Uterus (tissue), 4 donors: ENCODE data around the gene SEPTIN14. TPM values are rescaled to one million over a fixed set of nuclear protein-coding genes. Genes with fewer than 3 reads are reported as not detected.
"Not testable (repeated sequence)": the region's sequence is repeated elsewhere in the genome, so short reads cannot be mapped to it uniquely, and the experiment has no call there.

ENCODE experiments used
- DNase-seq, 2 donors: peaks; one replicate each; pipeline ENCODE4 v3.0.0-alpha.2; 2019 to 2020
- H3K27ac ChIP-seq, 2 donors: fragments of 200-600 bp; sonication (generic); 1 replicate in 1 of 2; 2 replicates in 1 of 2; pipeline ENCODE4 v1.5.1; 2016 to 2018
- H3K27me3 ChIP-seq, 2 donors: fragments of 200-600 bp; sonication (generic); one replicate each; pipeline ENCODE4 v1.5.1; 2018 to 2019; ENCODE audit warnings: control low read depth in 1 of 2
- H3K36me3 ChIP-seq, 2 donors: fragments of 200-600 bp; sonication (generic); one replicate each; pipeline ENCODE4 v1.5.1; 2019; ENCODE audit warnings: control low read depth in 1 of 2
- H3K4me1 ChIP-seq, 2 donors: fragments of 200-600 bp; sonication (generic); one replicate each; pipeline ENCODE4 v1.5.1; 2018 to 2019; ENCODE audit warnings: control low read depth in 1 of 2
- H3K4me3 ChIP-seq, 2 donors: fragments of 200-600 bp; sonication (generic); 1 replicate in 1 of 2; 2 replicates in 1 of 2; pipeline ENCODE4 v1.5.1; 2018 to 2019; ENCODE audit warnings: mild to moderate bottlenecking in 1 of 2
- H3K9me3 ChIP-seq, 2 donors: fragments of 200-600 bp; sonication (generic); one replicate each; pipeline ENCODE4 v1.5.1; 2019; ENCODE audit warnings: control low read depth in 1 of 2
- POLR2A ChIP-seq, 2 donors: fragments of 450-650 bp; IDR thresholded peaks; one replicate each; pipeline ENCODE4 v1.6.1; 2016; ENCODE audit warnings: antibody characterized with exemption in 2 of 2, mild to moderate bottlenecking in 1 of 2, moderate library complexity in 1 of 2
- intact Hi-C: fragments of 100-400 bp; cut with DNase I; formaldehyde crosslinking; loops from one replicate; pipeline ENCODE4 v1.15.1; 2023; ENCODE audit warnings: low total_unique reads
- total RNA-seq, 4 donors: library from RNA; depleted of rRNA in 3 of 4; stranded (reverse); fragments of >200 nt in 3 of 4; gene quantifications; one replicate each; pipeline versions ENCODE4 v1.1.0 to v1.2.4, GENCODE V29; 2014 to 2023
- TF ChIP-seq, protein P1 (sequence below), 4 experiments: fragments of 200-600 bp in 2 of 4; fragments of 450-650 bp in 2 of 4; sonication (generic) in 2 of 4; IDR thresholded peaks; one replicate each; pipeline ENCODE4 v1.5.1; 2016 to 2019; ENCODE audit warnings: antibody characterized with exemption in 4 of 4, mild to moderate bottlenecking in 2 of 4, moderate library complexity in 1 of 4
- donor health status: DM: yes; HTN: yes; CAD: no.

Gene SEPTIN14
- total RNA-seq, 4 donors from 2014 or later = not detected

DNA sequence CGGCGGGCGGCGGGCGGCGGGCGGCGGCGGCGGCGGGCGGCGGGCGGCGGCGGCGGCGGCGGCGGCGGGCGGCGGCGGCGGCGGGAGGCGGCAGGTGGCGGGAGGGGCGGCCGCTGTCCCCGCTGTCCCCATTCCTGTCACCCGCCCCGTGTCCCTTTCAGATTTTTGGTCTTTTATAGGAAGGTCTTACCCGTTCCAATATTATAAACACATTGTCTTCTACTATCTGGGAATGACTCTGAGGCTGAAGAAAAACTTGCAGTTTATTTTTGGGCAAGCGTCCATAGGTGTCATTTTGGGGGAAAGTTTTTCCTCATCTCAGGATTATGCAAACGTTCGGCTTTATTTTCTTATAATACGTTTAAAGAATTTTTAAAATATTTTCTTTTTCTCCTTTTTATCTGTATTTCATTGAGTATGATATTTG is 25.3 kb upstream of the SEPTIN14 start:
- TF ChIP-seq POLR2A (IDR thresholded peaks at IDR 0.05) = no peak
- TF ChIP-seq, protein P1, sequence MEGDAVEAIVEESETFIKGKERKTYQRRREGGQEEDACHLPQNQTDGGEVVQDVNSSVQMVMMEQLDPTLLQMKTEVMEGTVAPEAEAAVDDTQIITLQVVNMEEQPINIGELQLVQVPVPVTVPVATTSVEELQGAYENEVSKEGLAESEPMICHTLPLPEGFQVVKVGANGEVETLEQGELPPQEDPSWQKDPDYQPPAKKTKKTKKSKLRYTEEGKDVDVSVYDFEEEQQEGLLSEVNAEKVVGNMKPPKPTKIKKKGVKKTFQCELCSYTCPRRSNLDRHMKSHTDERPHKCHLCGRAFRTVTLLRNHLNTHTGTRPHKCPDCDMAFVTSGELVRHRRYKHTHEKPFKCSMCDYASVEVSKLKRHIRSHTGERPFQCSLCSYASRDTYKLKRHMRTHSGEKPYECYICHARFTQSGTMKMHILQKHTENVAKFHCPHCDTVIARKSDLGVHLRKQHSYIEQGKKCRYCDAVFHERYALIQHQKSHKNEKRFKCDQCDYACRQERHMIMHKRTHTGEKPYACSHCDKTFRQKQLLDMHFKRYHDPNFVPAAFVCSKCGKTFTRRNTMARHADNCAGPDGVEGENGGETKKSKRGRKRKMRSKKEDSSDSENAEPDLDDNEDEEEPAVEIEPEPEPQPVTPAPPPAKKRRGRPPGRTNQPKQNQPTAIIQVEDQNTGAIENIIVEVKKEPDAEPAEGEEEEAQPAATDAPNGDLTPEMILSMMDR (IDR thresholded peaks at IDR 0.05) = no peak
- peak overlapping the region; percentile 65 to 74 for H3K27ac ChIP-seq

DNA sequence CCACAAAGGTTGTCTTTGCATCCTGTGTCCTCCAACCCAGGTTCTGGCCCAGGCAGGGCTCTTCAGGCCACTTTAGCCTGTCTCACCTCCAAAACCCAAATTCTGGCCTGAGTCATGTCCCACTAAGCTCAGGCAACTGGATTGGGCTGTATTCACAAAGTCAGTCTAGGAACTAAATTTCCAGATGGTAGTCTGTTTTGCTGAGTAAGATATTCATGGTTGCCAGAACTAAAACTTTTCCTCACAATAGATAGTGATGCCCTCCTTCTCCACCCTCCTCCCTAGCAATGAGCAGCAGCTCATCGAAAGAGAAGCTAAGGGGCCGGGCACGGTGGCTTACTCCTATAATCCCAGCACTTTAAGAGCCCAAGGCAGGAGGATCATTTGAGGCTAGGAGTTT is 21.8 kb upstream of the SEPTIN14 start:
- no peak for TF ChIP-seq POLR2A (IDR thresholded peaks at IDR 0.05)
- Histone ChIP-seq H3K27me3 (no peaks in the 10 kb centered on the region), H3K4me3 (no peak overlapping the region), H3K9me3 (no peaks in the 10 kb centered on the region), H3K36me3 (no peaks in the 10 kb centered on the region), H3K27ac (no peak overlapping the region), H3K4me1 (no peaks in the 10 kb centered on the region)
- intact Hi-C loops = no loop called here
- no peak for DNase-seq

More for the DNA sequence above, 25.3 kb upstream of the SEPTIN14 start:
- Histone ChIP-seq H3K4me3 (peak overlapping the region; percentile 39 to 44), H3K9me3 (no peaks in the 10 kb centered on the region), H3K27me3 (no peaks in the 10 kb centered on the region), H3K36me3 (no peaks in the 10 kb centered on the region), H3K4me1 (no peaks in the 10 kb centered on the region)
- DNase-seq = no peak
- intact Hi-C loops = no loop called here

DNA sequence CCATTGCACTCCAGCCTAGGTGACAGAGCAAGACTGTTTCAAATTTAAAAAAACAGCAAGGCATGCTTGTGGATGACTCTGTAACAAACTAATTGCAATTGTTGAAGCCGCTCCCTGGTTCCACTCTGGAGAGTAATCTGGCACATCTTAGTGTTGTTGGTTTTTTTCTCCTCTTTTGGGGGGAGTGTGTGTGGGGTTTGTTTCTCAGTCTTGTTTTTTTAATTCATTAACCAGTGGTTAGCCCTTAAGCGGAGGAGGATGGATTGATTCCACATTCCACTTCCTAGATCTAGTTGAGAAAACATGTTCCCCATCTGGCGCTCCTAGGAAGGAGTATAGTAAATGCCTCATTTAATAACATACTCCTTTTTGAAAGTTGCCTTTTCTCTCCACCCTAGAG is 16.1 kb upstream of the SEPTIN14 start:
- no peaks in the 10 kb centered on the region for H3K4me1 ChIP-seq
- peak overlapping the region in 1 of 2 donors; percentile 8 for H3K27ac ChIP-seq

DNA sequence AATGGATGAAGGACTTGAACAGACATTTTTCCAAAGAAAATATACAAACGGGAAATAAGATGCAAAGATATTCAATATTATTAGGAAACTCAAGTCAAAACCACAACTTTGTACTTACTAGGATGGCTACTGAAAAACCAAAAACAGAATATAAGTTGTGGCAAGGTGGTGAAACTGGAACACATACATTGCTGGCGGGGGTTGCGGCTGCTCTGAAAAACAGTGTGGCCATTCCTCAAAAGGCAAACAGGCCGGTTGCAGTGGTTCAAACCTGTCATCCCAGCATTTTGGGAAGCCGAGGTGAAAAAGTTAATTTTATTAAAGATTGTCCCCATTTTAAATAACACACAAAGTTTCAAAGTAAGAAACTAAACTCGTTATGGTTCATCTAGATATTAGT is 14.8 kb upstream of the SEPTIN14 start:
- H3K9me3 ChIP-seq = no peaks in the 10 kb centered on the region

More for the DNA sequence above, 16.1 kb upstream of the SEPTIN14 start:
- TF ChIP-seq, protein P1 (IDR thresholded peaks at IDR 0.05) = no peak
- TF ChIP-seq POLR2A (IDR thresholded peaks at IDR 0.05) = no peak
- intact Hi-C loops = no loop called here
- DNase-seq = no peak
- Histone ChIP-seq H3K36me3 (no peaks in the 10 kb centered on the region), H3K9me3 (no peaks in the 10 kb centered on the region), H3K27me3 (no peaks in the 10 kb centered on the region), H3K4me3 (no peak overlapping the region)

DNA sequence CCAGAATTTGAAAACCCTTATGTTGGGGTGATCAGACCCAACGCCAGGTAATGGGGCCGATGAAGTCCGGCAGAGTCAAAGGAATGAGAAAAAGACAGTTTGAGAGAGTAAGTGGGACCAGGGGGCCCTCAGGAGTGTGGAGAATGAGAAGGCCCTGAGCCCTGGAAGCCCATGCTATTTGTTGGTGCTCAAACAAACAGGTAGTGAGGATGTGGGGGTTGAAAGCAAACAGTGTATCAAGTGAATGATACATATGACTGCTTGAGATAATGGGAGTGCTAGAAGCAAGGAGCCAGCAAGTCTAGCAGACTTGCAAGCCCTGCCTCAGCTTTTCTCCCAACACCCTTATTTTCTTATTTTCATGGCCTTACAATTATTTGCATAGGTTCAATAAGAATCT is 11.2 kb upstream of the SEPTIN14 start:
- Histone ChIP-seq H3K27ac (no peak overlapping the region), H3K4me3 (no peak overlapping the region), H3K9me3 (no peaks in the 10 kb centered on the region), H3K36me3 (no peaks in the 10 kb centered on the region), H3K27me3 (no peaks in the 10 kb centered on the region), H3K4me1 (no peaks in the 10 kb centered on the region)
- TF ChIP-seq, protein P1 (IDR thresholded peaks at IDR 0.05) = no peak
- TF ChIP-seq POLR2A (IDR thresholded peaks at IDR 0.05) = no peak
- intact Hi-C loops = no loop called here
- no peak for DNase-seq

More for the DNA sequence above, 14.8 kb upstream of the SEPTIN14 start:
- Histone ChIP-seq H3K27me3 (no peaks in the 10 kb centered on the region), H3K27ac (no peak overlapping the region), H3K4me3 (no peak overlapping the region), H3K4me1 (no peaks in the 10 kb centered on the region), H3K36me3 (no peaks in the 10 kb centered on the region)
- intact Hi-C loops = no loop called here
- DNase-seq = no peak
- TF ChIP-seq POLR2A (IDR thresholded peaks at IDR 0.05) = no peak
- TF ChIP-seq, protein P1 (IDR thresholded peaks at IDR 0.05) = no peak

DNA sequence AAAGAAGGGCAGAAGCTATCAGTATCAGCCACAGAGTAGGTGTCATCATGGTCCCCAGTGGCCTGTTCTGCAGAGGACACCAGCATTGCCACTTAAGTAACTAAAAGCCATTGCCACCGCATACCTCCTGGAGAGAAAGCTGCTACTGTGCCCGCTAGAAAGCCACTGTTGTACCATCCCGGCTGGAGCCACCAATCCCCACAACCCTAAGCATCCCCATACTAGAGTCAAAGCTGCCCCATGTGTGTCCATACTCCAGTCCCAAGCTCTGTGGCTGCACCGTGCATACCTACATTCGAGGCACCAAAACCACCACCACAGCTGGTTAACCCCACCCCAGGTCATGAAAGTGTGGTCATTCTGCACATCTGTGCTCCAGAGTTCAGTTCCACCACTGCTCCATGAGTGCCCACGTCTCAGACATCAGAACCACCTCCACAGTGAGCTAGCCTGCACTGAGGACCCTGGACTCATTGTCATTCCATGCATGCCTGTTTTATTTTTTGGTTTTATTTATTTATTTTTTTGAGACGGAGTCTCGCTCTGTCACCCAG is 9.5 kb upstream of the SEPTIN14 start:
- H3K27me3 ChIP-seq = no peaks in the 10 kb centered on the region
- H3K4me1 ChIP-seq = no peaks in the 10 kb centered on the region
- DNase-seq = no peak
- TF ChIP-seq POLR2A (IDR thresholded peaks at IDR 0.05) = no peak
- H3K27ac ChIP-seq = no peak overlapping the region
- intact Hi-C loops = no loop called here
- H3K9me3 ChIP-seq = no peaks in the 10 kb centered on the region
- H3K4me3 ChIP-seq = no peak overlapping the region
- H3K36me3 ChIP-seq = no peaks in the 10 kb centered on the region

DNA sequence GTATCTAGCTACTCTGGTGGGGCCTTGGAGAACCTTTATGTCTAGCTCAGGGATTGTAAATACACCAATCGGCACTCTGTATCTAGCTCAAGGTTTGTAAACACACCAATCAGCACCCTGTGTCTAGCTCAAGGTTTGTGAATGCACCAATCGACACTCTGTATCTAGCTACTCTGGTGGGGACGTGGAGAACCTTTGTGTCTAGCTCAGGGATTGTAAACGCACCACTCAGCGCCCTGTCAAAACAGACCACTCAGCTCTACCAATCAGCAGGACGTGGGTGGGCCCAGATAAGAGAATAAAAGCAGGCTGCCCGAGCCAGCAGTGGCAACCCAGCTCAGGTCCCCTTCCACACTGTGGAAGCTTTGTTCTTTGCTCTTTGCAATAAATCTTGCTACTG is 6.4 kb upstream of the SEPTIN14 start:
- H3K4me3 ChIP-seq, DNase-seq, H3K36me3 ChIP-seq, H3K9me3 ChIP-seq, H3K4me1 ChIP-seq, H3K27ac ChIP-seq, intact Hi-C loops, H3K27me3 ChIP-seq: not testable (repeated sequence)

DNA sequence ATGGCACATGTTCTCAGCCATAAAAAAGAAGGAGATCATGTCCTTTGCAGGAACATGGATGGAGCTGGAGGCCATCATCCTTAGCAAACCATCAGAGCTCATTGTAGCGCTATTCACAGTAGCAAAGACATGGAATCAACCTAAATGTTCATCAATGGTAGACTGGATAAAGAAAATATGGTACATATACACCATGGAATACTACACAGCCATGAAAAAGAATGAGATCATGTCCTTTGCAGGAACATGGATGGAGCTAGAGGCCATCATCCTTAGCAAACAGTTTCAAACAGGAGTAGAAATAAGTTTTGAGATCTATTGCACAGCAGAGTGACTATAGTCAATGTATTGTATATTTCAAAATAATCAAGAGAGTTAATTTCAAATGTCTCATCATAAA is 17.4 kb downstream of the SEPTIN14 start:
- H3K4me3 ChIP-seq, H3K4me1 ChIP-seq, H3K27me3 ChIP-seq, H3K9me3 ChIP-seq, DNase-seq, intact Hi-C loops, H3K36me3 ChIP-seq, H3K27ac ChIP-seq: not testable (repeated sequence)
